Heart left ventricle (tissue), 13 donors: ENCODE results near the gene FBXW8.

Experiments
- CTCF ChIP-seq, 12 donors: fragments of 200-600 bp; sonication (generic) in 4 of 12; IDR thresholded peaks; one replicate each; pipeline versions ENCODE4 v1.5.0 to v1.8.0; 2018 to 2022; ENCODE audit warnings: antibody characterized with exemption in 12 of 12, mild to moderate bottlenecking in 5 of 12
- POLR2A ChIP-seq, 2 donors: fragments of 450-650 bp; IDR thresholded peaks; one replicate each; pipeline ENCODE4 v1.6.1; 2017; ENCODE audit warnings: antibody characterized with exemption in 2 of 2, mild to moderate bottlenecking in 2 of 2, moderate library complexity in 2 of 2
- donor health status: ischemic (EF 13 %, LVEDD 7.1; RV severe dilation, severe dysfunction).
- donor health status: DM: no; HTN: yes; CAD: no.
- donor health status: DM: no; HTN: no; CAD: no.
- donor health status: ischemic (EF 25% LVEDD 6.9; RV normal size, moderate dysfunction).
- donor health status: ischemic (EF 25% LVEDD 5.7; RV mildly dilated, moderate dysfunction).
- donor health status: ischemic (EF 35%, LVEDD 5.7; RV mildly dilated, moderate dysfunction).
- donor health status: nonischemic (EF 11% LVEDD 7.7; RV severe dilation, severe dysfunction).
- donor health status: DM: yes; HTN: yes; CAD: no.
- donor health status: PGD.
- donor health status: ischemic (EF 29% LVEDD 5.4; RV normal size, mild dysfunction).
- donor health status: nonischemic (EF 23%, LVEDD 6.1; RV moderate dilation, normal function).

- TF ChIP-seq POLR2A (IDR thresholded peaks at IDR 0.05) (no peak), CTCF (IDR thresholded peaks at IDR 0.05) (no peak)
These were observed 68.2 kb downstream of the FBXW8 start for GRCh38 chr12:116978791-116979508.
